ENCODE results near the gene CELSR1.

DNA sequence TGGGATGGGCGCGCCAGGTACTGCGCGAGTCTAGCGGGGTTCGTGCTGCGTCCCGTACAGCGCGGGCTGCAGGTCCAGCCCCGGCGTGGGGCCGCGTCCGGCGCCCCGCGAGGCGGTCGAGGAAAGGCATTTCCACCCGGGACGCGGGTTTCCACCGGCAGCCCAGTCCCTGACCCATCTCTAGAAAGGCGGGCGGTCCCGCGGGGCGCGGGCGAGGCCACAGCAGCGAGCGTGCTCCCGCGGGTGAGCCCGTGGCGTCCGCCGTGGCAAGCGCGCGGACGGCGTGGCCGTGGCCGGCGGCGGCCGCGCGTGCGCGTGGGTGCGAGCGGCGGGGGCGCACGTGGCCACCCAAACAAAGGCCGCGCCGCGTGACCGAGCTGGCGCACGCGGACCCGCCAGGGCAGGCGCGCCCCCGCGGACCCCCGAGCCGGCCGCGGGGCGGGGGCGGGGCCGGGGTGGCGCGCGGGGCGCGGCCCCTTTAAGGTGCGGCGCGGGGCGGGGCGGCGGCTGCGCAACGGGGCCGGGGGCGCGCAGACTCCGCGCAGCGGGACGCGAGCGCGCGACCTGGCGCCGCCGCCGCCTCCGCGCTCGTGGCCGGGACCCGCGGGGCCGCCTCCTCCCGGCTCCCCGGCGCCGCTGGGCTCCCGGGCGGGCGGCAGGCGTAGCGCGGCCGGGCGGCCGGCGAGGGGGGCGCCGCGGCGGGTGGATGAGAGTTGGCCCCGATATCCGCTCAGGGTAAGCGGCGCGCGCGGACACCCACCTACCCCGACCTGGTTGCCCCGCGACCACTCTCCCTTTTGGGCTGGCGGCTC, 39.3 kb upstream of the CELSR1 start:
- TF ChIP-seq POLR2A (IDR thresholded peaks at IDR 0.05; ENCODE audit: low read length) (no peak), GATA1 (IDR thresholded peaks at IDR 0.05; ENCODE audit: low read depth, low read length) (no peak)

Measured in erythroblast (primary cell).